PC-3 (cell line): Measurements from ENCODE around the gene RPL5.

Experiments used
- CTCF ChIP-seq: fragments of 300-600 bp; sonication (generic); conservative IDR thresholded peaks from 2 replicates; pipeline ENCODE4 v1.5.1; 2017; ENCODE audit warnings: antibody characterized with exemption, low read depth, mild to moderate bottlenecking, low read length
- EZH2 ChIP-seq: fragments of 300-600 bp; sonication (generic); IDR thresholded peaks from one replicate; pipeline ENCODE4 v1.6.1; 2017; ENCODE audit warnings: antibody characterized with exemption, mild to moderate bottlenecking, low read length; ENCODE audit not compliant: unreplicated experiment
- EZH2phosphoT487 ChIP-seq: fragments of 300-600 bp; sonication (generic); IDR thresholded peaks from 2 replicates; pipeline ENCODE4 v1.6.1; 2018; ENCODE audit warnings: mild to moderate bottlenecking, antibody characterized with exemption, low read length, borderline replicate concordance

- TF ChIP-seq CTCF (no peak), EZH2phosphoT487 (no peak), EZH2 (no peak)
Observed at GRCh38 chr1:92848201-92848600, 16.4 kb downstream of the RPL5 start.
